ENCODE data around the gene ST3GAL4. TPM values are rescaled to one million over a fixed set of nuclear protein-coding genes. Genes with fewer than 3 reads are reported as not detected.
A peak's percentile ranks its signal among the peaks of the same experiment; 100 is the strongest.

The ST3GAL4 gene
- total RNA-seq, 1 donor from 2014 or later, result 28.2 TPM

- no peak for DNase-seq (ENCODE audit: low read depth, low spot score)
Observed at GRCh38 chr11:126421271-126421671, 65.8 kb downstream of the ST3GAL4 start.

- DNase-seq (ENCODE audit: low read depth, low spot score), result no peak
Observed at GRCh38 chr11:126422446-126422845, 67.0 kb downstream of the ST3GAL4 start.

- no peak for DNase-seq (ENCODE audit: low read depth, low spot score)
Observed at GRCh38 chr11:126423154-126423553, 67.7 kb downstream of the ST3GAL4 start.

GRCh38 chr11:126423743-126424142 lies 68.3 kb downstream of the ST3GAL4 start:
- DNase-seq (ENCODE audit: low read depth, low spot score), result no peak

GRCh38 chr11:126424471-126425039 lies 69.1 kb downstream of the ST3GAL4 start:
- DNase-seq (ENCODE audit: low read depth, low spot score), result no peak

GRCh38 chr11:126426106-126426505 lies 70.6 kb downstream of the ST3GAL4 start:
- no peak for DNase-seq (ENCODE audit: low read depth, low spot score)

GRCh38 chr11:126426820-126427749 lies 71.6 kb downstream of the ST3GAL4 start:
- no peak for DNase-seq (ENCODE audit: low read depth, low spot score)

GRCh38 chr11:126430581-126431335 lies 75.3 kb downstream of the ST3GAL4 start:
- DNase-seq (ENCODE audit: low read depth, low spot score), result no peak

GRCh38 chr11:126431401-126432064 lies 76.0 kb downstream of the ST3GAL4 start:
- peak; percentile 15 for DNase-seq (ENCODE audit: low read depth, low spot score)

GRCh38 chr11:126432065-126432461 lies 76.6 kb downstream of the ST3GAL4 start:
- DNase-seq (ENCODE audit: low read depth, low spot score), result no peak

GRCh38 chr11:126432525-126432924 lies 77.0 kb downstream of the ST3GAL4 start:
- DNase-seq (ENCODE audit: low read depth, low spot score), result no peak

GRCh38 chr11:126433244-126433846 lies 77.9 kb downstream of the ST3GAL4 start:
- DNase-seq (ENCODE audit: low read depth, low spot score), result no peak

GRCh38 chr11:126433989-126434949 lies 78.8 kb downstream of the ST3GAL4 start:
- DNase-seq (ENCODE audit: low read depth, low spot score), result no peak

- no peak for DNase-seq (ENCODE audit: low read depth, low spot score)
Observed at GRCh38 chr11:126434950-126435335, 79.5 kb downstream of the ST3GAL4 start.

GRCh38 chr11:126436209-126436755 lies 80.8 kb downstream of the ST3GAL4 start:
- no peak for DNase-seq (ENCODE audit: low read depth, low spot score)

GRCh38 chr11:126437731-126438130 lies 82.2 kb downstream of the ST3GAL4 start:
- no peak for DNase-seq (ENCODE audit: low read depth, low spot score)

- no peak for DNase-seq (ENCODE audit: low read depth, low spot score)
Observed at GRCh38 chr11:126438272-126438671, 82.8 kb downstream of the ST3GAL4 start.

- no peak for DNase-seq (ENCODE audit: low read depth, low spot score)
Observed at GRCh38 chr11:126438691-126439090, 83.2 kb downstream of the ST3GAL4 start.

GRCh38 chr11:126440276-126440675 lies 84.8 kb downstream of the ST3GAL4 start:
- no peak for DNase-seq (ENCODE audit: low read depth, low spot score)
